AG04449 (cell line): Measurements from ENCODE around the gene TMEM98.
"Not testable (repeated sequence)": the region's sequence is repeated elsewhere in the genome, so short reads cannot be mapped to it uniquely, and the experiment has no call there.

Source experiments
- CTCF ChIA-PET: fragments of 350-600 bp; formaldehyde crosslinking; extraction: SDS; loops from one replicate; lab custom pipeline; 2021; ENCODE audit warnings: antibody characterized with exemption; lab: Yijun Ruan, JAX
- POLR2A ChIA-PET: fragments of 400-600, 350-600 bp; formaldehyde crosslinking; extraction: SDS; loops from one replicate; lab custom pipeline; 2020; ENCODE audit warnings: antibody characterized with exemption, inconsistent platforms; lab: Yijun Ruan, JAX
- DNase-seq: peaks from one replicate; pipeline ENCODE4 v3.0.0-alpha.2; 2010; ENCODE audit warnings: low read depth, low spot score
- H3K4me3 ChIP-seq: 2 replicates; pipeline ENCODE4 v1.5.1; 2011; ENCODE audit warnings: low read depth, mild to moderate bottlenecking, control low read depth, low read length
- TF ChIP-seq, protein P1 (sequence below): IDR thresholded peaks from one replicate; pipeline ENCODE4 v1.5.1; 2011; ENCODE audit warnings: mild to moderate bottlenecking, moderate library complexity, low read length, control low read depth, inconsistent platforms; ENCODE audit not compliant: insufficient read depth; ENCODE audit errors: missing control alignments

The TMEM98 gene

GRCh38 chr17:32960815-32961214, 32.9 kb downstream of the TMEM98 start:
- no peak overlapping the region for H3K4me3 ChIP-seq
- ChIA-PET POLR2A (no interaction called here), CTCF (interaction anchor here (1.1 kb wide), 1 partner anchor 25 kb away, joined by 3 read pairs; no protein-coding TSS in a partner anchor)
- TF ChIP-seq, protein P1, sequence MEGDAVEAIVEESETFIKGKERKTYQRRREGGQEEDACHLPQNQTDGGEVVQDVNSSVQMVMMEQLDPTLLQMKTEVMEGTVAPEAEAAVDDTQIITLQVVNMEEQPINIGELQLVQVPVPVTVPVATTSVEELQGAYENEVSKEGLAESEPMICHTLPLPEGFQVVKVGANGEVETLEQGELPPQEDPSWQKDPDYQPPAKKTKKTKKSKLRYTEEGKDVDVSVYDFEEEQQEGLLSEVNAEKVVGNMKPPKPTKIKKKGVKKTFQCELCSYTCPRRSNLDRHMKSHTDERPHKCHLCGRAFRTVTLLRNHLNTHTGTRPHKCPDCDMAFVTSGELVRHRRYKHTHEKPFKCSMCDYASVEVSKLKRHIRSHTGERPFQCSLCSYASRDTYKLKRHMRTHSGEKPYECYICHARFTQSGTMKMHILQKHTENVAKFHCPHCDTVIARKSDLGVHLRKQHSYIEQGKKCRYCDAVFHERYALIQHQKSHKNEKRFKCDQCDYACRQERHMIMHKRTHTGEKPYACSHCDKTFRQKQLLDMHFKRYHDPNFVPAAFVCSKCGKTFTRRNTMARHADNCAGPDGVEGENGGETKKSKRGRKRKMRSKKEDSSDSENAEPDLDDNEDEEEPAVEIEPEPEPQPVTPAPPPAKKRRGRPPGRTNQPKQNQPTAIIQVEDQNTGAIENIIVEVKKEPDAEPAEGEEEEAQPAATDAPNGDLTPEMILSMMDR, result no peak
- no peak for DNase-seq

DNA sequence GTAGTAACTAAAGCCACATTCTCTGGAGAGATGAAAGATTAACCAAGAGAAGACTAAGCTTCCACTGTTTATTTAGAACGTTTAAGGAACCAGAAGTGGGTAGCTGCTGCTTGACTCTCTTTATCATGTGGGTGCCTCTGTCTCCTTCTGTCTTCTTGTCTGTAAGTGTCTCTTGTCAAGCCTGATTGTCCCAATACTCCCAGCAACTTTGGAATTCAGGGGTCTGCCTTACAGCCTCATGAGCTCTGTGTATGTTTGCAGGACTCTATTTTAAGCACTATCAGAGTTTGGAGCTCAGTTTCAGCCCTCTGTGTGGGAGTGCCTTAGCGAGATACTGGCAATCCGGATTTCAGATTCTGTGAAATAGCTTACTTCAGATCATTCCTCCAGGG, 34.4 kb downstream of the TMEM98 start:
- TF ChIP-seq, protein P1, result no peak
- H3K4me3 ChIP-seq, result no peak overlapping the region
- ChIA-PET CTCF (interaction anchor here (1.2 to 1.7 kb wide), 3 partner anchors 12 to 85 kb away, joined by 3 to 5 read pairs (median 4); partner anchors contain the start of gene MYO1D), POLR2A (no interaction called here)
- DNase-seq, result no peak

DNA sequence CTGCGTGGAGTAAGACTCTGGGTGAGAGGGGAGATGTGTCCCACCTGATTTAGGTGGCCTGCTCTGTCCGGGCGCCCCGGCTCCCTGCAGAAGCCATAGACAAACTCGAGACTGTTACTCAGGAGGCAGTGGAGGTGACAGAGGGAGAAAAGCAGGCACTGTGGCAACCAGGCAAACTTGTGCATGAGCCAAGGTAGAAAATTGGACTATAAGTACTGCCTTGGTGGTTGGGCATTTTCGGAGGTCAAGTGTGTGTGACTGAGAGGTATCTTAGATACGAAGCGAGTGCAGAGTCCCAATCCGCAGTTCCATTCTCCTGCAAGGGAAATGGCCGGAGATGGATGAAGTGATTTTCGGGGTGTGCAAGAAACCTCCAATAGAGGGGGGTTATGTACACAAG, 36.6 kb downstream of the TMEM98 start:
- TF ChIP-seq, protein P1, result no peak
- ChIA-PET CTCF (no interaction called here), POLR2A (no interaction called here)
- no peak overlapping the region for H3K4me3 ChIP-seq
- no peak for DNase-seq

DNA sequence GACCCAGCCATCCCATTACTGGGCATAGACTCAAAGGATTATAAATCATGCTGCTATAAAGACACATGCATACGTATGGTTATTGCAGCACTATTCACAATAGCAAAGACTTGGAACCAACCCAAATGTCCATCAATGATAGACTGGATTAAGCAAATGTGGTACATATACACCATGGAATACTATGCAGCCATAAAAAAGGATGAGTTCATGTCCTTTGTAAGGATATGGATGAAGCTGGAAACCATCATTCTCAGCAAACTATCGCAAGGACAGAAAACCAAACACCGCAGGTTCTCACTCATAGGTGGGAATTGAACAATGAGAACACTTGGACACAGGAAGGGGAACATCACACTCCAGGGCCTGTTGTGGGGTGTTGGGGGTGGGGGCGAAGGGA, 41.3 kb downstream of the TMEM98 start:
- H3K4me3 ChIP-seq, DNase-seq, CTCF ChIA-PET, POLR2A ChIA-PET: not testable (repeated sequence)

GRCh38 chr17:32970281-32970680, 42.3 kb downstream of the TMEM98 start:
- no peak overlapping the region for H3K4me3 ChIP-seq
- no peak for DNase-seq
- ChIA-PET CTCF (no interaction called here), POLR2A (no interaction called here)
- TF ChIP-seq, protein P1, result no peak

GRCh38 chr17:32971171-32971570, 43.2 kb downstream of the TMEM98 start:
- CTCF ChIA-PET, result interaction anchor here (1.3 kb wide), 1 partner anchor 15 kb away, joined by 4 read pairs; no protein-coding TSS in a partner anchor
- no peak overlapping the region for H3K4me3 ChIP-seq
- TF ChIP-seq, protein P1, result no peak
- no peak for DNase-seq
- POLR2A ChIA-PET, result no interaction called here

DNA sequence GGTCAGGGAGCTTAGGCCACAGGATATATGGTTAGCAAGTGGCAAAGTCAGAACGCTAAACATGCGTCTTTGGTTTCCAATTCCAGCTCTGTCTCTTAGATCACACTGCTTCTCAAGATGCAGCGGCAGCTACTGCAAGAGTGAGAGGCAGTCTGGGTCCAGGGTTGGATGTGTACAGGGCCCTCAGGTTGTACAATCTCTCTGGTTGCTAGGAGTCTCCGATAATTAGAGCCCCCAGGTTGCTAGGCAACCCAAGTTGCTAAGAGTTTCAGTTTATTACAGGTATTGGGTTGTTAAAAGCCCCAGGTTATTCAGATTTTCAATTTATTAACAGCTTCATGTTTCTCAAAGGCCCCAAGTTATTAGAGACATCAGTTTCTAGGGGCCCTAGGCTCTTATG, 48.2 kb downstream of the TMEM98 start:
- TF ChIP-seq, protein P1, result no peak
- ChIA-PET POLR2A (no interaction called here), CTCF (interaction anchor here (1.0 kb wide), 1 partner anchor 39 kb away, joined by 3 read pairs; no protein-coding TSS in a partner anchor)
- H3K4me3 ChIP-seq, result no peak overlapping the region
- no peak for DNase-seq
